ENCODE measurements around the gene CNOT2.

GRCh38 chr12:70305794-70306193, 62.6 kb downstream of the CNOT2 start:
- TF ChIP-seq EGR1 (IDR thresholded peaks at IDR 0.05; ENCODE audit: low read depth in 2 of 2) (no peak), JUND (IDR thresholded peaks at IDR 0.05) (no peak), CTCF (IDR thresholded peaks at IDR 0.05; ENCODE audit: low read depth, low read length, missing input control) (no peak), ATF3 (IDR thresholded peaks at IDR 0.05) (no peak), GABPA (IDR thresholded peaks at IDR 0.05 in 1 of 2, conservative IDR thresholded peaks at IDR 0.05 in 1 of 2) (no peak)

Data from liver (tissue), 3 donors.